Measurements from ENCODE around the gene DYNLT3. TPM values are rescaled to one million over a fixed set of nuclear protein-coding genes. Genes with fewer than 3 reads are reported as not detected.

Gene DYNLT3
- total RNA-seq, 1 experiment from 2014 or later, result 5.7 TPM

GRCh38 chrX:37883196-37883595, 35.8 kb upstream of the DYNLT3 start:
- Histone ChIP-seq H4K91ac (ENCODE audit: insufficient read length, low read depth, low read length) (no peak overlapping the region), H3K56ac (ENCODE audit: insufficient read length, low read depth, low read length) (no peak overlapping the region), H3T11ph (ENCODE audit: low read length) (no peak overlapping the region), H3K4me2 (ENCODE audit: insufficient read depth, insufficient read length, low read length) (no peak overlapping the region), H3K79me1 (ENCODE audit: insufficient read depth, low read depth, low read length, poor library complexity, severe bottlenecking) (no peaks in the 10 kb centered on the region), H2AK5ac (ENCODE audit: insufficient read length, low read length) (no peak overlapping the region), H4K20me1 (ENCODE audit: control insufficient read depth, insufficient read depth, insufficient read length) (no peaks in the 10 kb centered on the region), H2BK12ac (ENCODE audit: insufficient read length, low read depth, low read length) (no peak overlapping the region), H3K18ac (ENCODE audit: insufficient read length, low read depth, low read length) (no peak overlapping the region), H3K27me3 (ENCODE audit: insufficient read depth, low read length) (no peaks in the 10 kb centered on the region), H3K4ac (ENCODE audit: low read depth, low read length) (no peak overlapping the region), H2BK15ac (ENCODE audit: low read depth, low read length) (no peak overlapping the region), H2BK5ac (ENCODE audit: insufficient read length, low read length) (no peak overlapping the region), H3K27ac (ENCODE audit: insufficient read length, low read depth, low read length) (no peak overlapping the region), H4K5ac (ENCODE audit: insufficient read length, low read depth, low read length) (no peak overlapping the region), H3K23me2 (ENCODE audit: insufficient read length, low read depth, low read length, poor library complexity, severe bottlenecking) (no peaks in the 10 kb centered on the region), H3K79me2 (ENCODE audit: insufficient read depth, low read length) (no peaks in the 10 kb centered on the region), H2AFZ (ENCODE audit: low read length) (no peak overlapping the region), H2BK20ac (ENCODE audit: low read depth, low read length, poor library complexity, severe bottlenecking) (no peak overlapping the region), H3K23ac (ENCODE audit: insufficient read length, low read depth, low read length) (no peak overlapping the region), H3K4me1 (ENCODE audit: insufficient read depth, low read length) (no peaks in the 10 kb centered on the region), H2BK120ac (ENCODE audit: low read depth, low read length, poor library complexity, severe bottlenecking) (no peak overlapping the region), H4K8ac (replicated peaks; ENCODE audit: insufficient read length, low read depth, low read length) (no peak overlapping the region), H3K9ac (ENCODE audit: extremely low read depth, insufficient read length, low read length) (no peak overlapping the region), H3K9me3 (ENCODE audit: control insufficient read depth, low read depth, low read length) (no peaks in the 10 kb centered on the region), H3K14ac (ENCODE audit: insufficient read depth, low read length) (no peak overlapping the region)
- WGBS (ENCODE audit: extremely low coverage, insufficient read length, low lambda C conversion rate), result no CpG with 5 or more reads among the region's 2 CpGs
- Mint-ChIP-seq H3K36me3 (ENCODE audit: insufficient read depth in 1 of 3, low read depth in 3 of 3) (peaks cover 0 to 4% (median 0%) of the 10 kb centered on the region in 3 experiments; a peak in 4 of 7 replicates), H3K27ac (no peak overlapping the region), H3K9me3 (peaks cover 58% of the 10 kb centered on the region in 2 experiments), H3K27me3 (ENCODE audit: low read depth) (no peaks in the 10 kb centered on the region), H3K4me1 (peaks cover 3 to 8% of the 10 kb centered on the region in 2 experiments; a peak in 3 of 4 replicates), H3K4me3 (no peak overlapping the region)
- no peak for TF ChIP-seq CTCF (conservative IDR thresholded peaks at IDR 0.05)
- DNase-seq, result no peak
